OCI-LY3 (cell line): ENCODE measurements around the gene PRR23E.

Experiments used
- H2AFZ ChIP-seq: fragments of 200-600, 300-600 bp; shearing (Covaris generic); 2 replicates; pipeline ENCODE4 v1.6.0; 2014; ENCODE audit warnings: antibody characterized with exemption, low read depth, low read length
- H3K27ac ChIP-seq: fragments of 200-600, 300-600 bp; sonication (generic); 2 replicates; pipeline ENCODE4 v1.5.1; 2014; ENCODE audit warnings: mild to moderate bottlenecking, low read length, moderate library complexity, mixed read lengths
- H3K27me3 ChIP-seq: fragments of 200-600, 300-600 bp; sonication (generic); 2 replicates; pipeline ENCODE4 v1.6.1; 2014; ENCODE audit warnings: low read depth, low read length, mixed read lengths
- H3K36me3 ChIP-seq: fragments of 200-600, 300-600 bp; sonication (generic); replicated peaks from 2 replicates; pipeline ENCODE3; 2014; ENCODE audit warnings: low read depth, low read length, mixed read lengths
- H3K4me1 ChIP-seq: fragments of 300-600, 200-600 bp; sonication (generic); 2 replicates; pipeline ENCODE4 v1.6.1; 2014; ENCODE audit warnings: low read length, mixed read lengths
- H3K4me2 ChIP-seq: fragments of 200-600, 300-600 bp; sonication (generic); 2 replicates; pipeline ENCODE4 v1.6.1; 2014; ENCODE audit warnings: low read length, mixed read lengths
- H3K4me3 ChIP-seq: fragments of 300-600, 200-600 bp; sonication (generic); 2 replicates; pipeline ENCODE4 v1.5.1; 2014; ENCODE audit warnings: antibody characterized with exemption, mild to moderate bottlenecking, low read length, moderate library complexity
- H3K79me2 ChIP-seq: fragments of 300-600, 200-600 bp; shearing (Covaris generic); 2 replicates; pipeline ENCODE4 v1.6.1; 2014; ENCODE audit warnings: mild to moderate bottlenecking, low read length, mixed read lengths
- H3K9ac ChIP-seq: fragments of 300-600, 200-600 bp; shearing (Covaris generic); 2 replicates; pipeline ENCODE4 v1.6.0; 2014; ENCODE audit warnings: mild to moderate bottlenecking, low read length, moderate library complexity
- H3K9me3 ChIP-seq: fragments of 200-600, 300-600 bp; shearing (Covaris generic); 2 replicates; pipeline ENCODE4 v1.6.1; 2014; ENCODE audit warnings: low read length, mixed read lengths; ENCODE audit not compliant: insufficient read depth
- H4K20me1 ChIP-seq: fragments of 200-600, 300-600 bp; sonication (generic); 2 replicates; pipeline ENCODE4 v1.6.1; 2016; ENCODE audit warnings: low read length, mixed read lengths; ENCODE audit not compliant: insufficient read depth
- EZH2phosphoT487 ChIP-seq: fragments of 200-600 bp; shearing (Covaris generic); IDR thresholded peaks from 2 replicates; pipeline ENCODE4 v1.6.1; 2018; ENCODE audit warnings: antibody characterized with exemption, mixed run types, low read depth
- TF ChIP-seq, protein P1 (sequence below): fragments of 200-600, 300-600 bp; sonication (generic); IDR thresholded peaks from 2 replicates; pipeline ENCODE4 v1.5.1; 2014; ENCODE audit warnings: antibody characterized with exemption, low read length, low read depth

Gene PRR23E

DNA sequence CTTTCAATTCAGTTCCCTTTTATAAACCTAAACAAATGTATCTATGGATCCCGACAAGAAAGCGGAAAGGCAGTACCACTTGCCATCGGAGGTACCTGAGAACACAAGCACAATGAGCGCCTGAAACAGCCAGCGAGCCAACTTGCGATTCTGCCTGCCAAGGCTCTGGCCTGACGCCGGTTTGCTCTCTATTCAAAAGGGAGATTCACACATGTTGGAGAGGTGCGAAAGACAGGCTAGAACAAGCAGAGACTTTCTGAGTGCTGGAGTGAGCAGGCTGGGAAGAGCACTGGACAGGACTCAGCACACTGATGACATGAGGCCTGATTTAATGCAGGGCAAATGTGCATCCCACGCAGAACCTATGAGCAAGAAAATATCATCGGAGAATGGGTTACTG, 17.7 kb upstream of the PRR23E start:
- no peaks in the 10 kb centered on the region; the same call in 1 of the 2 replicates for H3K9me3 ChIP-seq
- no peaks in the 10 kb centered on the region for H3K4me1 ChIP-seq
- H3K27me3 ChIP-seq: peaks cover 7% of the 10 kb centered on the region; the same call in 1 of the 2 replicates
- H4K20me1 ChIP-seq: no peaks in the 10 kb centered on the region
- no peaks in the 10 kb centered on the region for H3K79me2 ChIP-seq
- H3K9ac ChIP-seq: no peak overlapping the region
- H3K27ac ChIP-seq: no peak overlapping the region
- H3K4me2 ChIP-seq: no peak overlapping the region
- no peak overlapping the region for H2AFZ ChIP-seq
- no peak overlapping the region for H3K4me3 ChIP-seq
- no peaks in the 10 kb centered on the region for H3K36me3 ChIP-seq
- TF ChIP-seq EZH2phosphoT487: no peak
- TF ChIP-seq, protein P1, sequence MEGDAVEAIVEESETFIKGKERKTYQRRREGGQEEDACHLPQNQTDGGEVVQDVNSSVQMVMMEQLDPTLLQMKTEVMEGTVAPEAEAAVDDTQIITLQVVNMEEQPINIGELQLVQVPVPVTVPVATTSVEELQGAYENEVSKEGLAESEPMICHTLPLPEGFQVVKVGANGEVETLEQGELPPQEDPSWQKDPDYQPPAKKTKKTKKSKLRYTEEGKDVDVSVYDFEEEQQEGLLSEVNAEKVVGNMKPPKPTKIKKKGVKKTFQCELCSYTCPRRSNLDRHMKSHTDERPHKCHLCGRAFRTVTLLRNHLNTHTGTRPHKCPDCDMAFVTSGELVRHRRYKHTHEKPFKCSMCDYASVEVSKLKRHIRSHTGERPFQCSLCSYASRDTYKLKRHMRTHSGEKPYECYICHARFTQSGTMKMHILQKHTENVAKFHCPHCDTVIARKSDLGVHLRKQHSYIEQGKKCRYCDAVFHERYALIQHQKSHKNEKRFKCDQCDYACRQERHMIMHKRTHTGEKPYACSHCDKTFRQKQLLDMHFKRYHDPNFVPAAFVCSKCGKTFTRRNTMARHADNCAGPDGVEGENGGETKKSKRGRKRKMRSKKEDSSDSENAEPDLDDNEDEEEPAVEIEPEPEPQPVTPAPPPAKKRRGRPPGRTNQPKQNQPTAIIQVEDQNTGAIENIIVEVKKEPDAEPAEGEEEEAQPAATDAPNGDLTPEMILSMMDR: no peak

DNA sequence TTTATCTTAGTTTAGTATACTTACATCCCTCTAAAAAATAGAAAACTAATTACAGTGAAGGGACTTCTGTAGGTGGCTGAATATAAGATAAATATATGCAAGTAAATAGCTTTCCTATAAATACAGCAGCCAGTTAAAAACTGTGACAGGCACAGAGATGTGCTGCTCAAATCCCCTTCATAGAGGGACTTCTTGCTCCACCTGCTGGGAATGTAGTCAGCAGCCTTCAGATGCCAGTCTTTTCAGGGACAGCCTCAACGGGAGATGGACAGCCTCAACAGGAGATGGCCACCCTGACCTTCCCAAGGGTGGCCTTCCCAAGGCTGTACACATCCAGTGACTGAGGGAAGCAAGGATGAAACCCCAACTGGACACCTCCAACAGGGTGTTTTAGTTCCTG, 15.7 kb upstream of the PRR23E start:
- H3K27ac ChIP-seq: no peak overlapping the region
- no peak for TF ChIP-seq EZH2phosphoT487
- TF ChIP-seq, protein P1: no peak
- no peaks in the 10 kb centered on the region for H3K36me3 ChIP-seq
- no peak overlapping the region for H3K9ac ChIP-seq
- no peak overlapping the region for H3K4me2 ChIP-seq
- H2AFZ ChIP-seq: no peak overlapping the region
- H4K20me1 ChIP-seq: no peaks in the 10 kb centered on the region
- no peaks in the 10 kb centered on the region for H3K79me2 ChIP-seq
- no peaks in the 10 kb centered on the region for H3K27me3 ChIP-seq
- H3K9me3 ChIP-seq: no peaks in the 10 kb centered on the region; the same call in 1 of the 2 replicates
- no peak overlapping the region for H3K4me3 ChIP-seq
- no peaks in the 10 kb centered on the region for H3K4me1 ChIP-seq

DNA sequence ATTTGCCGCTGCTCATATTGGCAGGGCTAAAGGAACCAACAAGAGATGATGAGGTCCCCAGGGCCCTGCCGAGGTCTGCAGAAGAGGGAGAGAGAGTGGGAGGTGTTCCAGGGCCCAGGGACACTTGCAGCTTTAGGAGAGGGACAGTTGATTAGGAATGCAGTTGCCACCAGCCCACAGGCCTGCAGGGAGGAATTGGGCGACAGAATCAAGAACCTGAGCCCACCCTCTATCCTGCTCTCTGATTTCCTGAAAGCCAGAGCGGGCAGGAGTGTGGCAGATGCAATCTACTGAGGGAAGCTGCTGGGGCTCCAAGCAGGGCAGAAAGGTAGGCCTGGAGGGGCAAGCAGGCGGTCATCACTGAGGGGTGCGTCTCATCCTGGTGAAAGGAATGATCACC, 12.1 kb upstream of the PRR23E start:
- no peak overlapping the region for H3K4me3 ChIP-seq
- H3K27ac ChIP-seq: no peak overlapping the region
- no peaks in the 10 kb centered on the region for H3K79me2 ChIP-seq
- no peak overlapping the region for H3K4me2 ChIP-seq
- H3K27me3 ChIP-seq: no peaks in the 10 kb centered on the region
- H4K20me1 ChIP-seq: no peaks in the 10 kb centered on the region
- no peak overlapping the region for H3K9ac ChIP-seq
- H3K36me3 ChIP-seq: no peaks in the 10 kb centered on the region
- H3K9me3 ChIP-seq: no peaks in the 10 kb centered on the region; the same call in 1 of the 2 replicates
- no peak overlapping the region for H2AFZ ChIP-seq
- no peaks in the 10 kb centered on the region for H3K4me1 ChIP-seq
- TF ChIP-seq, protein P1: no peak
- no peak for TF ChIP-seq EZH2phosphoT487

DNA sequence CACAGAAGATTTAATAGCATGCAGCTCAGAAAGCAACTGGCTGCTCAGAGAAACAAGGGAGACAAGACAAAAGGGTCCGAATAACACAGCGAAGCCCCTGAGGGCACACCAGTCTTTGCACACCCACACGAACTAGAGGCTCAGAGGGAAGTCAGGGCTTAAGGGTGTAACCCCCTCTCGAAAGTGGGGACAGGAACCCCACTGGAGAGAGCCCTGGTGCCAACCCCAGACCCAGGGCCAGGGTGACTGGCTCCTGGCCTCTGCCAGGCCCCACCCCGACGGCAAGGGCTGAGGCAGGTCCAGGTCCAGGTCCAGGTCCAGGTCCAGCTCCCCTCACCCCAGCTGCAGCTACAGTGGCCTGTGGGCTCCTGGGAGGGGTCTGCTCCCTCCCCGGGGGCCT, 10.5 kb upstream of the PRR23E start:
- Histone ChIP-seq H3K27ac (no peak overlapping the region), H3K36me3 (no peaks in the 10 kb centered on the region), H4K20me1 (no peaks in the 10 kb centered on the region), H2AFZ (no peak overlapping the region), H3K9me3 (no peaks in the 10 kb centered on the region; the same call in 1 of the 2 replicates), H3K79me2 (no peaks in the 10 kb centered on the region), H3K27me3 (no peaks in the 10 kb centered on the region), H3K4me3 (no peak overlapping the region), H3K4me1 (no peaks in the 10 kb centered on the region), H3K9ac (no peak overlapping the region), H3K4me2 (no peak overlapping the region)
- TF ChIP-seq, protein P1: no peak
- TF ChIP-seq EZH2phosphoT487: no peak
